ENCODE measurements around the gene NRXN3.

DNA sequence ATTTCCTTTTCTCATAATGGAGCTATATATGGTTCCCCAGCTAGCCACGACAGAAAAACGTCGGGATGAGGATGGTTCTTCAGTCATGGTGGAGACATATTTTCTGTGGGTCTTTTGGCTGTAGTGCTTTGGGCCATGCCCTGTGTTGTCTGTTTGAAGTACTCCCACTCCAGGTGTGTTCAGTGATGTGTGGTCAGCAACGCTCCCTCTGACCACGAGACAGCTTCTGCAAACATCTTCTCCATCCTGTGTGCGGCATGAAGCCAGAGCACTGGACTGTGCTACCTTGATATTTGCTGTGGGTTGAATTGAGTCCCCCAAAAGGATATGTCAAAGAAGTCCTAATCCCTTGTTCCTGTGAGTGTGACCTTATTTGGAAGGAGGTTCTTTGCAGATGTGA, 931.2 kb downstream of the NRXN3 start:
- no peak for TF ChIP-seq CTCF (IDR thresholded peaks at IDR 0.05)
- TF ChIP-seq POLR2A (IDR thresholded peaks at IDR 0.05), result no peak
